Hepatocyte (in vitro differentiated cells): ENCODE data around the gene DPEP2NB. TPM values are rescaled to one million over a fixed set of nuclear protein-coding genes. Genes with fewer than 3 reads are reported as not detected.
"Not testable (repeated sequence)": the region's sequence is repeated elsewhere in the genome, so short reads cannot be mapped to it uniquely, and the experiment has no call there.

Experiments
- DNase-seq: peaks from one replicate; pipeline ENCODE4 v3.0.0-alpha.2; 2016; ENCODE audit warnings: low spot score
- H2AFZ ChIP-seq: fragments of 200-600 bp; sonication (generic); 2 replicates; pipeline ENCODE4 v1.6.0; 2016; ENCODE audit warnings: antibody characterized with exemption, mild to moderate bottlenecking
- H3K27ac ChIP-seq: fragments of 200-600 bp; sonication (generic); 2 replicates; pipeline ENCODE4 v1.5.1; 2016; ENCODE audit warnings: mild to moderate bottlenecking
- H3K27me3 ChIP-seq: fragments of 200-600 bp; sonication (generic); 2 replicates; pipeline ENCODE4 v1.6.1; 2016
- H3K36me3 ChIP-seq: fragments of 200-600 bp; sonication (generic); replicated peaks from 2 replicates; pipeline ENCODE4 v1.5.1; 2016; ENCODE audit warnings: low read depth; ENCODE audit not compliant: insufficient read depth
- H3K4me1 ChIP-seq: fragments of 200-600 bp; sonication (generic); 2 replicates; pipeline ENCODE4 v1.5.1; 2016; ENCODE audit warnings: mild to moderate bottlenecking, moderate library complexity; ENCODE audit not compliant: insufficient read depth
- H3K4me2 ChIP-seq: fragments of 200-600 bp; sonication (generic); 2 replicates; pipeline ENCODE4 v1.6.0; 2016
- H3K4me3 ChIP-seq: fragments of 200-600 bp; sonication (generic); 2 replicates; pipeline ENCODE4 v1.5.1; 2016; ENCODE audit warnings: mild to moderate bottlenecking
- H3K79me2 ChIP-seq: fragments of 200-600 bp; sonication (generic); 2 replicates; pipeline ENCODE4 v1.6.0; 2017; ENCODE audit warnings: mild to moderate bottlenecking
- H3K9me2 ChIP-seq: fragments of 200-600 bp; sonication (generic); replicated peaks from 2 replicates; pipeline ENCODE4 v1.6.0; 2017; ENCODE audit warnings: mild to moderate bottlenecking; ENCODE audit not compliant: insufficient read depth
- H3K9me3 ChIP-seq: fragments of 200-600 bp; sonication (generic); 2 replicates; pipeline ENCODE4 v1.5.1; 2016; ENCODE audit warnings: low read depth, mild to moderate bottlenecking
- H4K20me1 ChIP-seq: fragments of 200-600 bp; sonication (generic); 2 replicates; pipeline ENCODE4 v1.6.0; 2016; ENCODE audit warnings: mild to moderate bottlenecking; ENCODE audit not compliant: insufficient read depth, poor library complexity, severe bottlenecking
- EZH2 ChIP-seq: fragments of 200-600 bp; sonication (generic); IDR thresholded peaks from 2 replicates; pipeline ENCODE4 v1.6.1; 2016; ENCODE audit warnings: antibody characterized with exemption, mild to moderate bottlenecking, borderline replicate concordance
- EZH2phosphoT487 ChIP-seq: fragments of 200-600 bp; sonication (generic); IDR thresholded peaks from one replicate; pipeline ENCODE4 v1.6.1; 2018; ENCODE audit warnings: antibody characterized with exemption, mild to moderate bottlenecking, low read depth, moderate library complexity; ENCODE audit not compliant: unreplicated experiment, severe bottlenecking
- WGBS: methylation state at CpG from one replicate; pipeline ENCODE4 v1.1.6; 2016; ENCODE audit warnings: low lambda C conversion rate; ENCODE audit errors: missing lambda C conversion rate; 5-methylcytosine and 5-hydroxymethylcytosine counted together
- polyA plus RNA-seq: library from polyadenylated mRNA; unstranded; fragments of >200 nt; fragmentation: Nextera tagmentation; extraction: Ambion mirVana; gene quantifications from 2 replicates; pipeline ENCODE4 v1.2.1, GENCODE V29; 2016
- total RNA-seq: library from RNA; depleted of rRNA; stranded (reverse); fragments of >200 nt; gene quantifications from 2 replicates; pipeline ENCODE4 v1.2.3, GENCODE V29; 2014
- TF ChIP-seq, protein P1 (sequence below): fragments of 200-600 bp; sonication (generic); IDR thresholded peaks from 2 replicates; pipeline ENCODE4 v1.5.1; 2016; ENCODE audit warnings: antibody characterized with exemption, mild to moderate bottlenecking; ENCODE audit not compliant: poor library complexity

The DPEP2NB gene
- total and polyA plus RNA-seq, 2 experiments from 2014 or later: not detected

DNA sequence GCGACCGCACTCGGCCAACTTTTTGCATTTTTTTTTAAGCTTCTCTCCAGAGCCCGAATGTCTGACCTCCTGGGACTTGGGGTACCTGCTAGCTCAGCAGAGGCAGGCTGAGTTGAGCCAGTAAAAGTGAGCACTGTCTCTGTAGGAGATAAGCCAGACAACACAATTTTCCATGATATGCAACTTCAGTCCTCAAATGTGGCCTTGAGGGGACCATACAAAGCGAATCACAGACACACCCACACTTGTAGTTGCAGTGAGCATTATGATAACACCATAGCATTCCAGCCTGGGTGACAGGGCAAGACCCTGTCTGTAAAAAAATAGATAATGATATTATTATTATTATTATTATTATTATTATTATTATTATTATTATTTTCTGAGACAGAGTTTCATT is 19.0 kb downstream of the DPEP2NB start:
- Histone ChIP-seq H2AFZ (no peak overlapping the region), H3K4me1 (peaks cover 6% of the 10 kb centered on the region), H3K27me3 (no peaks in the 10 kb centered on the region), H3K9me3 (no peaks in the 10 kb centered on the region), H3K36me3 (no peaks in the 10 kb centered on the region), H3K79me2 (no peaks in the 10 kb centered on the region), H3K4me3 (no peak overlapping the region), H4K20me1 (no peaks in the 10 kb centered on the region), H3K27ac (no peak overlapping the region), H3K4me2 (no peak overlapping the region), H3K9me2 (no peaks in the 10 kb centered on the region)
- 92% methylated on average over 5 of the region's 5 CpGs for WGBS
- no peak for DNase-seq
- no peak for TF ChIP-seq EZH2

DNA sequence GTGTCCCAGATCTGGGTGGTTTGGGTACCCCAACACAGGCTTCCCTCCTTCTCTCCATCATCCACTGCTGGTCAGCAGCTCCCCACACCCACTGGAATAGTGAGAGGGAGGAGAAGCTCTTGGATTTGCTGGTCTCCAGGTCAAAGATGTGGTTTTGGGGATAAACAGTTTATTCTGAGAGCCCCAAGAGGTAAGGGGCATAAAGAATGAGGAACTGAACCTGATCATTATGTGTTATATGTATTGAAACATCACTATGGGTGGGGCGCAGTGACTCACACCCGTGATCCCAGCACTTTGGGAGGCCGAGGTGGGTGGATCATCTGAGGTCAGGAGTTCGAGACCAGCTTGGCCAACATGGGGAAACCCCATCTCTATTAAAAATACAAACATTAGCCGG is 20.3 kb downstream of the DPEP2NB start:
- TF ChIP-seq EZH2 (no peak), EZH2phosphoT487 (no peak)
- TF ChIP-seq, protein P1, sequence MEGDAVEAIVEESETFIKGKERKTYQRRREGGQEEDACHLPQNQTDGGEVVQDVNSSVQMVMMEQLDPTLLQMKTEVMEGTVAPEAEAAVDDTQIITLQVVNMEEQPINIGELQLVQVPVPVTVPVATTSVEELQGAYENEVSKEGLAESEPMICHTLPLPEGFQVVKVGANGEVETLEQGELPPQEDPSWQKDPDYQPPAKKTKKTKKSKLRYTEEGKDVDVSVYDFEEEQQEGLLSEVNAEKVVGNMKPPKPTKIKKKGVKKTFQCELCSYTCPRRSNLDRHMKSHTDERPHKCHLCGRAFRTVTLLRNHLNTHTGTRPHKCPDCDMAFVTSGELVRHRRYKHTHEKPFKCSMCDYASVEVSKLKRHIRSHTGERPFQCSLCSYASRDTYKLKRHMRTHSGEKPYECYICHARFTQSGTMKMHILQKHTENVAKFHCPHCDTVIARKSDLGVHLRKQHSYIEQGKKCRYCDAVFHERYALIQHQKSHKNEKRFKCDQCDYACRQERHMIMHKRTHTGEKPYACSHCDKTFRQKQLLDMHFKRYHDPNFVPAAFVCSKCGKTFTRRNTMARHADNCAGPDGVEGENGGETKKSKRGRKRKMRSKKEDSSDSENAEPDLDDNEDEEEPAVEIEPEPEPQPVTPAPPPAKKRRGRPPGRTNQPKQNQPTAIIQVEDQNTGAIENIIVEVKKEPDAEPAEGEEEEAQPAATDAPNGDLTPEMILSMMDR: no peak
- Histone ChIP-seq H3K4me2 (no peak overlapping the region), H3K27ac (no peak overlapping the region), H3K9me3 (no peaks in the 10 kb centered on the region), H3K4me3 (no peak overlapping the region), H3K4me1 (peaks cover 6% of the 10 kb centered on the region), H2AFZ (no peak overlapping the region), H3K79me2 (no peaks in the 10 kb centered on the region), H4K20me1 (no peaks in the 10 kb centered on the region), H3K36me3 (no peaks in the 10 kb centered on the region), H3K9me2 (no peaks in the 10 kb centered on the region), H3K27me3 (no peaks in the 10 kb centered on the region)
- no peak for DNase-seq
- WGBS: 91% methylated on average over 5 of the region's 5 CpGs

DNA sequence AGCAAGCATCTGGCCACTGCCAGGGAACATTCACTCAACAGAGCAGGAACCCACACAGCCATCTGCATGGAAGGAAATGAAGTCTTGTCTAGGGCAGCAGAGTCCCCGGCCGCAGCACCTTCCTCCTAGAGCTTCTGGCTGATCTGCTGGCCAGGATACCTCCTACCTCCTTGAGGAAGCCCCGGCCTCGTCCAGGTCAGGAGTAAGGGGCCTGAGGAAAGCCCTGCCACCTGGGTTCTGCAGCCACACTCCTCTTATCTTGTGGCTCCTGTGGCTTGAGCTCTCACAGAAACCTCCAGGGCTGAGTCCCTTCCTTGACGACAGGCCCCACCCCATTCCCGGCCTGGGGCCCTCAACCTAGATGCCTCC is 21.7 kb downstream of the DPEP2NB start:
- not testable (repeated sequence) for H3K9me2 ChIP-seq, DNase-seq, H3K27ac ChIP-seq, H2AFZ ChIP-seq, H3K4me2 ChIP-seq, H3K27me3 ChIP-seq, H4K20me1 ChIP-seq, H3K4me1 ChIP-seq, H3K36me3 ChIP-seq, H3K4me3 ChIP-seq, H3K9me3 ChIP-seq, H3K79me2 ChIP-seq
- WGBS: 89% methylated on average over 6 of the region's 6 CpGs

DNA sequence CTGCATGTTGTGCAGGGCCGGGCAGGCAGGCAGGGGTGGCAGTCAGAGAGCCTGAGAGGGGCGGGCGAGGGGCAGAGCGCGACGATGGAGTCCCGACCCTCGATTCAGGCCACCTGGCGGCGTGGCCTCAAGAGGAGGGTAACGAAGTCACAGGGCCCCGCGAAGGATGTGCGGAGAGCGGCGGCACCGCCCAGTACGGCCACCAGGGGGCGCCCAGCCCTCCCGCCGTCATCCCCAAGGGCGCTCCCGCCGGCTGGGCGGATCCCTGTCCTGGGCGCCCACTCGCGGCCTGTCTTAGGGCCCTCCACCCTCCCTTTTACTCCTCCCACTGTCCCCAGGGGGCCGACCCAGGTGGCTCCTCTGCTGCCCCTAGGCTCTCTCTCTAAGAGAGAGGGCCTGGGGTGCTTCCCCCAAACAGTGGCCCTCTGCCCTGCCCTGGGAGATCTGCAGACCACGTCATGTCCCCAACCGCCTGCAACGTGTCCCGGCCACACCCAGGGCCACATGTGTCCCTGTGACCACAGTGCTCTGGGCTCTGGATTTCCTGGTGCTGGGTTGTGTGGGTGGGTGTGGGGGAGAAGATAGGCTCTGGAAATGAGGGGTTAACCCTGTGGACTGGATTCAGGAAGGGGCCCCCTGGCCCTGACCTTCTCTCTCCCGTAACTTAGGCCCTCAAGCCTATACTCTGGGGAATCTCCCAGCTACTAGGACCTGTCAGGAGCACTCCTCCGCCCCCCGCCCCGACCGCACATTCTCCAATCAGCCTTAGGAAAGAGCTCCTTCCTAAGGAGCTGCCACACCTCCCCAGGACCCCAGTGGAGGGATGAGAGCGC is 22.3 kb downstream of the DPEP2NB start:
- no peaks in the 10 kb centered on the region for H3K36me3 ChIP-seq
- peaks cover 6% of the 10 kb centered on the region for H3K4me1 ChIP-seq
- H3K4me3 ChIP-seq: no peak overlapping the region
- peak overlapping the region; percentile 73 for H3K4me2 ChIP-seq
- 27% methylated on average over 33 of the region's 39 CpGs for WGBS
- H3K9me2 ChIP-seq: no peaks in the 10 kb centered on the region
- no peaks in the 10 kb centered on the region for H3K27me3 ChIP-seq
- H3K79me2 ChIP-seq: no peaks in the 10 kb centered on the region
- no peak for TF ChIP-seq EZH2phosphoT487
- TF ChIP-seq, protein P1: peak; percentile 96
- peak; percentile 87 for DNase-seq
- H2AFZ ChIP-seq: peak overlapping the region; percentile 78
- no peak overlapping the region for H3K27ac ChIP-seq
- H3K9me3 ChIP-seq: no peaks in the 10 kb centered on the region
- H4K20me1 ChIP-seq: no peaks in the 10 kb centered on the region
